ENCODE data around the gene PAGR1.

DNA sequence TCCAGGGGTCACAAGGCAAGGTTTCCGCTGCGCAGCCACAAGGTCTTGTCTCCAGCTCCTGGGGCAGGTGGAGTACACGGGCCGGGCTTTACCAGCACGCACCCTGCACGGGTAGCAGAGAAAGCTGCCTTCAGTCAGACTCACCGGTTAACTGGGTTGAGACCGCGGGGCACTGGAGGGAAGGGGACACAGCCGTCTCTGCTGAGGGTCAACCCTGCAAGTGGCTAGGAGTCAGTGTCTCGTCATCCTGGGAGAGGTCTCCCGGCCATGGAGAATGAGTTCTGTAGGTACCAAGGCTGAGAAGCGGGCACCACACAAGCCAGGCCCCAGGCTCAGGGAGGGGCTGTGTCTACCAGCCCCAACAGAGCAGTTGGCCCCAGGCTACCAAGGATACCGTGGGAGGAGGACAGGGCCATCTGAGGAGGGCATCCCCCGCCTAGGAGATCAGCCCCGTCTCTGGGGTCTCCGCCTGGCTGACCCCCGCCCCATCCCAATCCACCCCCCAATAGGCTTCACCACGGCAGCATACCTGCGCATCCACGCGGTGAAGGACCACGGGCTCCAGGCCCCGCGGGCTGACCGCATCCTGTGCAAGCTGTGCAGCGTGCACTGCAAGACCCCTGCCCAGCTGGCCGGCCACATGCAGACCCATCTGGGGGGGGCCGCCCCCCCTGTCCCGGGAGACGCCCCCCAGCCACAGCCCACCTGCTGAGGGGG, 6.8 kb upstream of the PAGR1 start:
- TF ChIP-seq CTCF (IDR thresholded peaks at IDR 0.05), result no peak
- no peak for TF ChIP-seq POLR2A (IDR thresholded peaks at IDR 0.05)

Data from right lobe of liver (tissue), 4 donors.